ENCODE measurements around the gene THSD4.

DNA sequence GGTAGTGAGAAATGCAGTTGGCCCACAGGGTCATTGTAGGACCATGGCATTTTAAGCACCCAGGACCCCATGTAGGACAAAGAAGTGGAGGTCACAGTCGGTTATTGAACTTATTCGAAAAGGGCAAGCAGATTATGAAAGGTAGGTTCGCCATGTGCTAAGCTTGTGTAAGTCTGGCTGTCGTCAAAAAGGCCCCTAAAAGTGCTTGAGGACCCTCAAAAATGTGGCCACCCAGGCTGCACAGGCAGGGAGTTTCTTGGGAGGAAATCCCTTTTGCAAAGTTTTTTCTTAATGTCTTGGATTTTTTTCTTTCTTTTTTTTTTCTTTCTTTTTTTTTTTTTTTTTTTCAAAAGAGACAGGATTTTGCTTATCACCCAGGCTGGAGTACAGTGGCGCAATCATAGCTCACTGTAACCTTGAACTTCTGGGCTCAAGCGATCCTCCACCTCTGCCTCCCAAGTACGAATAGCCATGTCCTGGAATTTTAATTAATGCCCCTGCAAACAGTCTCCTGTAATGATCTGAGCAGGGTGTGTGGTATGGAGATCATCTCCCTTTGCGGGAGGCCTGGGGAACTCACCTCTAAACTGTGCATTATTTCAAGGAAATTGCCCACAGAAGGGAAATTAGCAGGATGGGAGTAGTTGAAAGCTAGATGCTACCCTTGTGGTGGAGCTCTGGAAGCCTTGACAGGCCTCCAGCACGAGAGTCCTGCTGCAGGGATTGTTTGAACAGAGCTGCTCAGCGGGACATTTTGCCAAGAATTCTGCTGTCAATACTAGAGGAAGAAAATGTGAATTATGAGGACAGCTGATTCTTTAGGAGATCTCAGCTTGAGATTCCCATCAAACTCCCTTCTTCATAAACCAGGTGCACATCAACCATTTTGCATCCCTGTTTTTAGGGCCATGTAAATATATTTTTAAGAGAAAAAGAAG is 28.4 kb downstream of the THSD4 start:
- no peak for TF ChIP-seq CTCF (conservative IDR thresholded peaks at IDR 0.05 in 1 of 2, IDR thresholded peaks at IDR 0.05 in 1 of 2; ENCODE audit: extremely low read depth in 1 of 2, insufficient read depth in 1 of 2, low read depth in 1 of 2, low read length in 2 of 2)
- TF ChIP-seq EZH2 (IDR thresholded peaks at IDR 0.05; ENCODE audit: borderline replicate concordance, low read length) = no peak
